B cell (primary cell): ENCODE data around the gene ZSCAN1.

ENCODE experiments used
- EZH2 ChIP-seq: IDR thresholded peaks from 2 replicates; pipeline ENCODE4 v1.6.1; 2012; ENCODE audit warnings: borderline replicate concordance, low read depth, mild to moderate bottlenecking, moderate library complexity, low read length; ENCODE audit not compliant: insufficient read depth, poor library complexity, severe bottlenecking
- TF ChIP-seq, protein P1 (sequence below): fragments of 200-600 bp; IDR thresholded peaks from one replicate; pipeline ENCODE4 v1.8.0; 2022; ENCODE audit warnings: antibody characterized with exemption, mild to moderate bottlenecking

DNA sequence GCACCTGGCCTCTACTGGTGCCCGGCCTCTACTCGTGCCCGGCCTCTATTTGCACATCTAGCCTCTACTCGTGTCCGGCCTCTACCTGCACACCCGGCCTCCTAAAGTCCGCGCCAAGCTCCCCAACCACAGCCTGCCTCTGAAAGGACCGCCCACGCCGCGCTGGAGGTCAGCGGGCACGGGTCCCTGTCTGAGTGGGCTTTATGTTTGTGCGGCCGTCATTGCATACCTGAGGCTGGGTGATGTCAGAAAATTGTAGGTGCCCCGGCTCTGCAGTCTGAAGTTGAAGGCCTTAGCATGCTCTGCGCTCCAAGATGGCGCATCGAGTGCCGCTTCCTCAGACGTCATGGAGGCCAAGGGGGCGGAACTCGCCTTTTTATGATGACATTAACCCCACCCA lies 26.4 kb downstream of the ZSCAN1 start:
- TF ChIP-seq, protein P1, sequence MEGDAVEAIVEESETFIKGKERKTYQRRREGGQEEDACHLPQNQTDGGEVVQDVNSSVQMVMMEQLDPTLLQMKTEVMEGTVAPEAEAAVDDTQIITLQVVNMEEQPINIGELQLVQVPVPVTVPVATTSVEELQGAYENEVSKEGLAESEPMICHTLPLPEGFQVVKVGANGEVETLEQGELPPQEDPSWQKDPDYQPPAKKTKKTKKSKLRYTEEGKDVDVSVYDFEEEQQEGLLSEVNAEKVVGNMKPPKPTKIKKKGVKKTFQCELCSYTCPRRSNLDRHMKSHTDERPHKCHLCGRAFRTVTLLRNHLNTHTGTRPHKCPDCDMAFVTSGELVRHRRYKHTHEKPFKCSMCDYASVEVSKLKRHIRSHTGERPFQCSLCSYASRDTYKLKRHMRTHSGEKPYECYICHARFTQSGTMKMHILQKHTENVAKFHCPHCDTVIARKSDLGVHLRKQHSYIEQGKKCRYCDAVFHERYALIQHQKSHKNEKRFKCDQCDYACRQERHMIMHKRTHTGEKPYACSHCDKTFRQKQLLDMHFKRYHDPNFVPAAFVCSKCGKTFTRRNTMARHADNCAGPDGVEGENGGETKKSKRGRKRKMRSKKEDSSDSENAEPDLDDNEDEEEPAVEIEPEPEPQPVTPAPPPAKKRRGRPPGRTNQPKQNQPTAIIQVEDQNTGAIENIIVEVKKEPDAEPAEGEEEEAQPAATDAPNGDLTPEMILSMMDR, result no peak
- TF ChIP-seq EZH2, result no peak
